GM18520 (cell line): ENCODE measurements around the gene NUPR2.
A peak's percentile ranks its signal among the peaks of the same experiment; 100 is the strongest.
"Not testable (repeated sequence)": the region's sequence is repeated elsewhere in the genome, so short reads cannot be mapped to it uniquely, and the experiment has no call there.

ENCODE experiments used
- ATAC-seq: cut with Tn5 transposase; IDR thresholded peaks from one replicate; pipeline ENCODE4 v1.9.1; 2021; ENCODE audit not compliant: unreplicated experiment

NUPR2 gene

GRCh38 chr7:56087445-56087844, 28.8 kb downstream of the NUPR2 start:
- ATAC-seq = no peak

- no peak for ATAC-seq
Observed at GRCh38 chr7:56086761-56087160, 29.5 kb downstream of the NUPR2 start.

- ATAC-seq = no peak
Observed at GRCh38 chr7:56083150-56083785, 32.9 kb downstream of the NUPR2 start.

- ATAC-seq = no peak
Observed at GRCh38 chr7:56081626-56082340, 34.4 kb downstream of the NUPR2 start.

GRCh38 chr7:56080726-56081435, 35.3 kb downstream of the NUPR2 start:
- not testable (repeated sequence) for ATAC-seq

GRCh38 chr7:56079450-56080185, 36.6 kb downstream of the NUPR2 start:
- no peak for ATAC-seq

GRCh38 chr7:56078196-56078595, 38.0 kb downstream of the NUPR2 start:
- ATAC-seq = no peak

GRCh38 chr7:56077681-56078080, 38.5 kb downstream of the NUPR2 start:
- ATAC-seq = no peak

GRCh38 chr7:56074371-56074791, 41.8 kb downstream of the NUPR2 start:
- peak; percentile 79 for ATAC-seq

GRCh38 chr7:56066376-56066775, 49.8 kb downstream of the NUPR2 start:
- ATAC-seq = not testable (repeated sequence)
